Measurements from ENCODE around the gene APOBEC3G. TPM values are rescaled to one million over a fixed set of nuclear protein-coding genes. Genes with fewer than 3 reads are reported as not detected.

Gene APOBEC3G
- total RNA-seq, 2 donors from 2014 or later: 7.1 to 7.8 TPM

GRCh38 chr22:39132871-39133524 is 55.9 kb downstream of the APOBEC3G start:
- DNase-seq (ENCODE audit: low spot score): peak; percentile 78
- intact Hi-C loops (cut with DNase I): loop anchor here in 1 of 2 donors (10.0 kb wide), 1 partner anchor 268 kb away; no protein-coding TSS in a partner anchor

- intact Hi-C loops (cut with DNase I): loop anchor here in 1 of 2 donors (10.0 kb wide), 1 partner anchor 269 kb away; no protein-coding TSS in a partner anchor
- DNase-seq (ENCODE audit: low spot score): peak; percentile 72
Observed at GRCh38 chr22:39133871-39134270, 56.8 kb downstream of the APOBEC3G start.

- intact Hi-C loops (cut with DNase I): loop anchor here in 1 of 2 donors (10.0 kb wide), 1 partner anchor 270 kb away; no protein-coding TSS in a partner anchor
- DNase-seq (ENCODE audit: low spot score): peak; percentile 70
Observed at GRCh38 chr22:39134366-39135091, 57.5 kb downstream of the APOBEC3G start.

GRCh38 chr22:39135092-39135896 is 58.2 kb downstream of the APOBEC3G start:
- DNase-seq (ENCODE audit: low spot score): peak; percentile 80
- intact Hi-C loops (cut with DNase I): loop anchor here in 1 of 2 donors (10.0 kb wide), 1 partner anchor 270 kb away; no protein-coding TSS in a partner anchor

DNA sequence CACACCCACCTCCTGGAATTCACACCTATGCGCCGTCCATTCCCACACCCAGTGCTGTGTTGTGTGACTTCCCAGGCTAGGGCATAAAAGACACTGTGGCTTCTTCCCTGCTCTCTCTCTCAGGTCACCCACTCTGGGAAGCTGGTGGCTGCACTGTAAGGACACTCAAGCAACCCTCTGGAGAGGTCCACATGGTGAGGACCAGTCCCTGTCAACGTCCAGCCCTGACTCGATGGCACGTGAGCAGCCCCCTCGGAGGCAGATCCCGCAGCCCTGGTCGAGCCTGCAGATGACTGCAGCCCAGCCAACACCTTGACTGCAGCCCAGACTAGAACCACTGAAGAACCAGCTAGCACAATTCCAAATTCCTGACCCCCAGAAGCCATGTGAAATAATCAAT is 59.2 kb downstream of the APOBEC3G start:
- intact Hi-C loops (cut with DNase I): loop anchor here in 1 of 2 donors (10.0 kb wide), 1 partner anchor 272 kb away; no protein-coding TSS in a partner anchor
- peak; percentile 75 for DNase-seq (ENCODE audit: low spot score)

Other genes with a start within 250 kb of the APOBEC3G start
- gene NPTXR, start 233.2 kb upstream of the APOBEC3G start, total RNA-seq: 1 to 10 TPM; 8.3 to 8.4 TPM
- 100 to 1,000 TPM in 1 of 2 donors, 10 to 100 TPM in 1; 98.0 to 105 TPM for gene CBX6, start 205.1 kb upstream of the APOBEC3G start, total RNA-seq
- gene APOBEC3A, start 119.7 kb upstream of the APOBEC3G start, total RNA-seq: 1 to 10 TPM; 2.5 to 5.6 TPM
- under 1 TPM; 0.14 to 0.56 TPM for gene APOBEC3B, start 94.9 kb upstream of the APOBEC3G start, total RNA-seq
- 10 to 100 TPM; 18.7 to 31.5 TPM for gene APOBEC3C, start 63.0 kb upstream of the APOBEC3G start, total RNA-seq
- gene APOBEC3D, start 56.1 kb upstream of the APOBEC3G start, total RNA-seq: 1 to 10 TPM; 1.3 to 4.2 TPM
- 1 to 10 TPM; 5.5 to 9.8 TPM for gene APOBEC3F, start 36.4 kb upstream of the APOBEC3G start, total RNA-seq
- gene APOBEC3H, start 20.0 kb downstream of the APOBEC3G start, total RNA-seq: under 1 TPM in 1 of 2 donors, not detected in 1; 0.24 TPM
- 10 to 100 TPM; 50.2 to 55.8 TPM for gene CBX7, start 75.4 kb downstream of the APOBEC3G start, total RNA-seq
- gene PDGFB, start 167.7 kb downstream of the APOBEC3G start, total RNA-seq: 1 to 10 TPM; 7.5 to 8.1 TPM
- gene RPL3, start 242.3 kb downstream of the APOBEC3G start, total RNA-seq: 1,000 to 10,000 TPM; 1,303 to 1,339 TPM